SK-N-SH treated with all-trans-retinoic acid at 6 μM for 48 hours (cell line): ENCODE measurements around the gene SNRPB2.

Experiments used
- ARNTL ChIP-seq: fragments of 450-650 bp; formaldehyde crosslinking; IDR thresholded peaks from 2 replicates; pipeline ENCODE4 v1.5.0; 2020; ENCODE audit warnings: low read depth, mild to moderate bottlenecking, moderate library complexity, borderline replicate concordance
- ESRRG ChIP-seq: fragments of 250-450 bp; sonication (Bioruptor Pico); IDR thresholded peaks from 2 replicates; pipeline ENCODE4 v1.6.1; 2021; ENCODE audit warnings: mild to moderate bottlenecking
- PPARA ChIP-seq: fragments of 250-450 bp; sonication (Bioruptor Pico); IDR thresholded peaks from 2 replicates; pipeline ENCODE4 v1.5.0; 2020; ENCODE audit warnings: mild to moderate bottlenecking, borderline replicate concordance
- TOX ChIP-seq: fragments of 250-450 bp; sonication (Bioruptor Pico); IDR thresholded peaks from 2 replicates; pipeline ENCODE4 v1.8.0; 2021; ENCODE audit warnings: mild to moderate bottlenecking, moderate library complexity, borderline replicate concordance
- ZC3H10 ChIP-seq: fragments of 250-450 bp; sonication (Bioruptor Pico); IDR thresholded peaks from 2 replicates; pipeline ENCODE4 v1.5.1; 2021; ENCODE audit warnings: mild to moderate bottlenecking, moderate library complexity
- ZNF565 ChIP-seq: fragments of 450-650 bp; formaldehyde crosslinking; conservative IDR thresholded peaks from 2 replicates; pipeline ENCODE4 v1.5.0; 2020; ENCODE audit warnings: low read depth, mild to moderate bottlenecking, moderate library complexity
- ZNF70 ChIP-seq: fragments of 450-650 bp; formaldehyde crosslinking; IDR thresholded peaks from 2 replicates; pipeline ENCODE4 v1.5.0; 2020; ENCODE audit warnings: mild to moderate bottlenecking, moderate library complexity
- TF ChIP-seq, protein P1 (sequence below): fragments of 250-450 bp; sonication (Bioruptor Pico); IDR thresholded peaks from 2 replicates; pipeline ENCODE4 v1.8.0; 2020; ENCODE audit warnings: mild to moderate bottlenecking, moderate library complexity, borderline replicate concordance
- TF ChIP-seq, protein P2 (sequence below): fragments of 250-450 bp; sonication (Bioruptor Pico); IDR thresholded peaks from 2 replicates; pipeline ENCODE4 v1.5.0; 2020; ENCODE audit warnings: mild to moderate bottlenecking, moderate library complexity
- TF ChIP-seq, protein P3 (sequence below): fragments of 250-450 bp; sonication (Bioruptor Pico); IDR thresholded peaks from 2 replicates; pipeline ENCODE4 v1.5.1; 2020; ENCODE audit warnings: low read depth, mild to moderate bottlenecking, moderate library complexity

DNA sequence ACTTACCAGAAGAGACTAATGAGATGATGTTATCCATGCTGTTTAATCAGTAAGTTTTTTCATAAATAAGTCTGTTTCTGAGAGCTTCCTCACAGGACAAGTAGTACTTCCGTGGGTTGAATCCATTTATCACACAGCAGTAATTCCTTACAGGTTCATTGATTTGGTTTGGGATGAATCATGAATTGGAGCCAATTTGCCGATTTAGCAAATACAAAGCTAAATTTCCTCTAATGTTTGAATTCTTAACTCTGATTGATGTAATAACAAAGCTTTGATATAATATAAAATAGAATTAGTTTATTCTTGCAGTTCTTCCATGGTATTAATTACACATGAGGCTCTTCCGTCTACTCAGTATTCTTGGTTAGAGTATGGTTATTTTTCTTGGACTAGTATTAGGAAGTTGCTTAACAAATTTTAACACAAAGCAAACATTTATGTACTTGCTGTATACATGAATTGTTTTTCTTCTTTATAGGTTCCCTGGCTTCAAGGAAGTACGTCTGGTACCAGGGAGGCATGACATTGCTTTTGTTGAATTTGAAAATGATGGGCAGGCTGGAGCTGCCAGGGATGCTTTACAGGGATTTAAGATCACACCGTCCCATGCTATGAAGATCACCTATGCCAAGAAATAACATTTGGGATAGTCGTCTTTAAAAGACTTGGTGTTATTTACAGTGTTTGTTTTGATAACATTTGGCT, 10.7 kb downstream of the SNRPB2 start:
- TF ChIP-seq ARNTL (CRISPR knock-in tag) (no peak), ZC3H10 (CRISPR knock-in tag) (no peak), ZNF70 (CRISPR knock-in tag) (no peak), ESRRG (CRISPR knock-in tag) (no peak), ZNF565 (CRISPR knock-in tag) (no peak), TOX (CRISPR knock-in tag) (no peak), PPARA (CRISPR knock-in tag) (no peak)
- TF ChIP-seq, protein P1, sequence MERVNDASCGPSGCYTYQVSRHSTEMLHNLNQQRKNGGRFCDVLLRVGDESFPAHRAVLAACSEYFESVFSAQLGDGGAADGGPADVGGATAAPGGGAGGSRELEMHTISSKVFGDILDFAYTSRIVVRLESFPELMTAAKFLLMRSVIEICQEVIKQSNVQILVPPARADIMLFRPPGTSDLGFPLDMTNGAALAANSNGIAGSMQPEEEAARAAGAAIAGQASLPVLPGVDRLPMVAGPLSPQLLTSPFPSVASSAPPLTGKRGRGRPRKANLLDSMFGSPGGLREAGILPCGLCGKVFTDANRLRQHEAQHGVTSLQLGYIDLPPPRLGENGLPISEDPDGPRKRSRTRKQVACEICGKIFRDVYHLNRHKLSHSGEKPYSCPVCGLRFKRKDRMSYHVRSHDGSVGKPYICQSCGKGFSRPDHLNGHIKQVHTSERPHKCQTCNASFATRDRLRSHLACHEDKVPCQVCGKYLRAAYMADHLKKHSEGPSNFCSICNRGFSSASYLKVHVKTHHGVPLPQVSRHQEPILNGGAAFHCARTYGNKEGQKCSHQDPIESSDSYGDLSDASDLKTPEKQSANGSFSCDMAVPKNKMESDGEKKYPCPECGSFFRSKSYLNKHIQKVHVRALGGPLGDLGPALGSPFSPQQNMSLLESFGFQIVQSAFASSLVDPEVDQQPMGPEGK (CRISPR knock-in tag), result no peak
- TF ChIP-seq, protein P2, sequence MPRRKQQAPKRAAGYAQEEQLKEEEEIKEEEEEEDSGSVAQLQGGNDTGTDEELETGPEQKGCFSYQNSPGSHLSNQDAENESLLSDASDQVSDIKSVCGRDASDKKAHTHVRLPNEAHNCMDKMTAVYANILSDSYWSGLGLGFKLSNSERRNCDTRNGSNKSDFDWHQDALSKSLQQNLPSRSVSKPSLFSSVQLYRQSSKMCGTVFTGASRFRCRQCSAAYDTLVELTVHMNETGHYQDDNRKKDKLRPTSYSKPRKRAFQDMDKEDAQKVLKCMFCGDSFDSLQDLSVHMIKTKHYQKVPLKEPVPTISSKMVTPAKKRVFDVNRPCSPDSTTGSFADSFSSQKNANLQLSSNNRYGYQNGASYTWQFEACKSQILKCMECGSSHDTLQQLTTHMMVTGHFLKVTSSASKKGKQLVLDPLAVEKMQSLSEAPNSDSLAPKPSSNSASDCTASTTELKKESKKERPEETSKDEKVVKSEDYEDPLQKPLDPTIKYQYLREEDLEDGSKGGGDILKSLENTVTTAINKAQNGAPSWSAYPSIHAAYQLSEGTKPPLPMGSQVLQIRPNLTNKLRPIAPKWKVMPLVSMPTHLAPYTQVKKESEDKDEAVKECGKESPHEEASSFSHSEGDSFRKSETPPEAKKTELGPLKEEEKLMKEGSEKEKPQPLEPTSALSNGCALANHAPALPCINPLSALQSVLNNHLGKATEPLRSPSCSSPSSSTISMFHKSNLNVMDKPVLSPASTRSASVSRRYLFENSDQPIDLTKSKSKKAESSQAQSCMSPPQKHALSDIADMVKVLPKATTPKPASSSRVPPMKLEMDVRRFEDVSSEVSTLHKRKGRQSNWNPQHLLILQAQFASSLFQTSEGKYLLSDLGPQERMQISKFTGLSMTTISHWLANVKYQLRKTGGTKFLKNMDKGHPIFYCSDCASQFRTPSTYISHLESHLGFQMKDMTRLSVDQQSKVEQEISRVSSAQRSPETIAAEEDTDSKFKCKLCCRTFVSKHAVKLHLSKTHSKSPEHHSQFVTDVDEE (CRISPR knock-in tag), result no peak
- TF ChIP-seq, protein P3, sequence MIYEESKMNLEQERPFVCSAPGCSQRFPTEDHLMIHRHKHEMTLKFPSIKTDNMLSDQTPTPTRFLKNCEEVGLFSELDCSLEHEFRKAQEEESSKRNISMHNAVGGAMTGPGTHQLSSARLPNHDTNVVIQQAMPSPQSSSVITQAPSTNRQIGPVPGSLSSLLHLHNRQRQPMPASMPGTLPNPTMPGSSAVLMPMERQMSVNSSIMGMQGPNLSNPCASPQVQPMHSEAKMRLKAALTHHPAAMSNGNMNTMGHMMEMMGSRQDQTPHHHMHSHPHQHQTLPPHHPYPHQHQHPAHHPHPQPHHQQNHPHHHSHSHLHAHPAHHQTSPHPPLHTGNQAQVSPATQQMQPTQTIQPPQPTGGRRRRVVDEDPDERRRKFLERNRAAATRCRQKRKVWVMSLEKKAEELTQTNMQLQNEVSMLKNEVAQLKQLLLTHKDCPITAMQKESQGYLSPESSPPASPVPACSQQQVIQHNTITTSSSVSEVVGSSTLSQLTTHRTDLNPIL (CRISPR knock-in tag), result no peak
